Astrocyte (in vitro differentiated cells and primary cell): Measurements from ENCODE around the gene MOGAT3. TPM values are rescaled to one million over a fixed set of nuclear protein-coding genes. Genes with fewer than 3 reads are reported as not detected.

ENCODE experiments used
- DNase-seq: peaks from one replicate; pipeline ENCODE4 v3.0.0-alpha.2; 2010; ENCODE audit warnings: low read depth
- FAIRE-seq: peaks from 2 replicates; lab custom pipeline; 2011; peaks lifted over from hg19 to GRCh38; lab: Jason Lieb, UNC
- H2AFZ ChIP-seq: 2 replicates; pipeline ENCODE4 v1.6.0; 2012; ENCODE audit warnings: low read depth, low read length, inconsistent platforms
- H3K27ac ChIP-seq: 2 replicates; pipeline ENCODE4 v1.5.1; 2011; ENCODE audit warnings: low read depth, low read length, inconsistent platforms
- H3K27me3 ChIP-seq: 2 replicates; pipeline ENCODE4 v1.6.0; 2011; ENCODE audit warnings: low read length, inconsistent platforms; ENCODE audit not compliant: insufficient read depth
- H3K36me3 ChIP-seq: 2 replicates; pipeline ENCODE4 v1.5.1; 2011; ENCODE audit warnings: low read length, inconsistent platforms; ENCODE audit not compliant: insufficient read depth
- H3K4me1 ChIP-seq: 2 replicates; pipeline ENCODE4 v1.5.1; 2011; ENCODE audit warnings: low read length, inconsistent platforms; ENCODE audit not compliant: insufficient read depth
- H3K4me2 ChIP-seq: 2 replicates; pipeline ENCODE4 v1.6.0; 2012; ENCODE audit warnings: low read length, inconsistent platforms
- H3K4me3 ChIP-seq: 2 replicates; pipeline ENCODE4 v1.5.1; 2011; ENCODE audit warnings: low read depth, mild to moderate bottlenecking, low read length, inconsistent platforms; ENCODE audit not compliant: insufficient read depth
- H3K79me2 ChIP-seq: 2 replicates; pipeline ENCODE4 v1.6.0; 2012; ENCODE audit warnings: mild to moderate bottlenecking, low read length, inconsistent platforms; ENCODE audit not compliant: insufficient read depth
- H3K9ac ChIP-seq: 2 replicates; pipeline ENCODE4 v1.6.0; 2012; ENCODE audit warnings: mild to moderate bottlenecking, low read length, inconsistent platforms
- H3K9me3 ChIP-seq: 2 replicates; pipeline ENCODE4 v1.5.1; 2012; ENCODE audit warnings: low read depth, mild to moderate bottlenecking, low read length, inconsistent platforms; ENCODE audit not compliant: insufficient read depth
- H4K20me1 ChIP-seq: 2 replicates; pipeline ENCODE4 v1.6.0; 2012; ENCODE audit warnings: low read length, inconsistent platforms; ENCODE audit not compliant: insufficient read depth
- H3K27ac Mint-ChIP-seq: one replicate; pipeline ENCODE4 v1.8.0; 2021; ENCODE audit warnings: mild to moderate bottlenecking, mixed read lengths; ENCODE audit not compliant: unreplicated experiment
- H3K27me3 Mint-ChIP-seq: one replicate; pipeline ENCODE4 v1.8.0; 2021; ENCODE audit warnings: low read depth, mixed read lengths; ENCODE audit not compliant: unreplicated experiment
- H3K36me3 Mint-ChIP-seq: one replicate; pipeline ENCODE4 v1.8.0; 2021; ENCODE audit warnings: low read depth, mixed read lengths; ENCODE audit not compliant: unreplicated experiment
- H3K4me1 Mint-ChIP-seq: one replicate; pipeline ENCODE4 v1.8.0; 2021; ENCODE audit warnings: low read depth, mixed read lengths; ENCODE audit not compliant: unreplicated experiment
- H3K4me3 Mint-ChIP-seq: one replicate; pipeline ENCODE4 v1.8.0; 2021; ENCODE audit warnings: mild to moderate bottlenecking, moderate library complexity, mixed read lengths; ENCODE audit not compliant: unreplicated experiment
- H3K9me3 Mint-ChIP-seq: one replicate; pipeline ENCODE4 v1.8.0; 2021; ENCODE audit warnings: mild to moderate bottlenecking, mixed read lengths; ENCODE audit not compliant: unreplicated experiment
- CTCF ChIP-seq: IDR thresholded peaks from 2 replicates; pipeline ENCODE4 v1.5.1; 2011; ENCODE audit warnings: low read depth, mild to moderate bottlenecking, inconsistent platforms, low read length, moderate library complexity; ENCODE audit not compliant: insufficient read depth
- EZH2 ChIP-seq: IDR thresholded peaks from 2 replicates; pipeline ENCODE4 v1.6.1; 2012; ENCODE audit warnings: mild to moderate bottlenecking, low read length, inconsistent platforms; ENCODE audit not compliant: insufficient read depth
- total RNA-seq: library from RNA; stranded (reverse); gene quantifications from 2 replicates; pipeline ENCODE4 v1.2.1, GENCODE V29; 2021

MOGAT3 gene
- total RNA-seq, 1 donor from 2014 or later: not detected

- Mint-ChIP-seq H3K9me3 (no peaks in the 10 kb centered on the region), H3K36me3 (no peaks in the 10 kb centered on the region), H3K4me3 (no peak overlapping the region), H3K4me1 (peaks cover 8% of the 10 kb centered on the region), H3K27me3 (peaks cover 13% of the 10 kb centered on the region), H3K27ac (no peak overlapping the region)
- no peak overlapping the region for H2AFZ ChIP-seq
- FAIRE-seq: no peak
- H3K9me3 ChIP-seq: no peaks in the 10 kb centered on the region
- H3K79me2 ChIP-seq: no peaks in the 10 kb centered on the region
- no peaks in the 10 kb centered on the region for H4K20me1 ChIP-seq
- TF ChIP-seq EZH2 (no peak), CTCF (no peak)
- no peaks in the 10 kb centered on the region for H3K4me1 ChIP-seq
- H3K27me3 ChIP-seq: peaks cover 5% of the 10 kb centered on the region
- no peak overlapping the region for H3K9ac ChIP-seq
- DNase-seq: peak; percentile 53
- no peak overlapping the region for H3K27ac ChIP-seq
- no peak overlapping the region for H3K4me2 ChIP-seq
- H3K36me3 ChIP-seq: no peaks in the 10 kb centered on the region
- no peak overlapping the region for H3K4me3 ChIP-seq
Measured at GRCh38 chr7:101185258-101185839, 15.5 kb downstream of the MOGAT3 start.

GRCh38 chr7:101180130-101180755 lies 20.6 kb downstream of the MOGAT3 start, which contains the start of gene NAT16:
Gene NAT16, minus strand, starts transcription at chr7:101180293. Its CDS starts 5,486 bp downstream, at chr7:101174807.
- H3K4me3 ChIP-seq: no peak within 1 kb of the TSS
- Mint-ChIP-seq H3K27ac (no peak within 1 kb of the TSS), H3K27me3 (peaks cover 49% of the 10 kb centered on the region), H3K4me1 (peaks cover 7% of the 10 kb centered on the region), H3K36me3 (no peaks in the 10 kb centered on the region), H3K9me3 (no peaks in the 10 kb centered on the region), H3K4me3 (peak within 1 kb of the TSS; percentile 67)
- TF ChIP-seq EZH2 (peak; percentile 100), CTCF (no peak)
- H3K36me3 ChIP-seq: no peaks in the 10 kb centered on the region
- no peaks in the 10 kb centered on the region for H4K20me1 ChIP-seq
- no peak within 1 kb of the TSS for H2AFZ ChIP-seq
- no peaks in the 10 kb centered on the region for H3K9me3 ChIP-seq
- H3K27ac ChIP-seq: no peak within 1 kb of the TSS
- peaks cover 42% of the 10 kb centered on the region for H3K27me3 ChIP-seq
- H3K79me2 ChIP-seq: no peaks in the 10 kb centered on the region
- peaks cover 2% of the 10 kb centered on the region for H3K4me1 ChIP-seq
- DNase-seq: no peak
- no peak for FAIRE-seq
- no peak within 1 kb of the TSS for H3K9ac ChIP-seq
- H3K4me2 ChIP-seq: peak within 1 kb of the TSS; percentile 70

GRCh38 chr7:101179713-101180112 lies 21.1 kb downstream of the MOGAT3 start:
- Mint-ChIP-seq H3K36me3 (no peaks in the 10 kb centered on the region), H3K9me3 (no peaks in the 10 kb centered on the region), H3K4me3 (no peak overlapping the region), H3K27ac (no peak overlapping the region), H3K27me3 (peaks cover 54% of the 10 kb centered on the region), H3K4me1 (peaks cover 3% of the 10 kb centered on the region)
- TF ChIP-seq CTCF (no peak), EZH2 (no peak)
- H3K27ac ChIP-seq: no peak overlapping the region
- H3K4me2 ChIP-seq: no peak overlapping the region
- no peak overlapping the region for H3K9ac ChIP-seq
- H3K79me2 ChIP-seq: no peaks in the 10 kb centered on the region
- peaks cover 44% of the 10 kb centered on the region for H3K27me3 ChIP-seq
- peaks cover 2% of the 10 kb centered on the region for H3K4me1 ChIP-seq
- no peak overlapping the region for H2AFZ ChIP-seq
- no peaks in the 10 kb centered on the region for H3K36me3 ChIP-seq
- H3K9me3 ChIP-seq: no peaks in the 10 kb centered on the region
- DNase-seq (no peak), FAIRE-seq (no peak)
- H3K4me3 ChIP-seq: no peak overlapping the region
- no peaks in the 10 kb centered on the region for H4K20me1 ChIP-seq
